ENCODE results near the gene MRPL54.

Gene MRPL54

DNA sequence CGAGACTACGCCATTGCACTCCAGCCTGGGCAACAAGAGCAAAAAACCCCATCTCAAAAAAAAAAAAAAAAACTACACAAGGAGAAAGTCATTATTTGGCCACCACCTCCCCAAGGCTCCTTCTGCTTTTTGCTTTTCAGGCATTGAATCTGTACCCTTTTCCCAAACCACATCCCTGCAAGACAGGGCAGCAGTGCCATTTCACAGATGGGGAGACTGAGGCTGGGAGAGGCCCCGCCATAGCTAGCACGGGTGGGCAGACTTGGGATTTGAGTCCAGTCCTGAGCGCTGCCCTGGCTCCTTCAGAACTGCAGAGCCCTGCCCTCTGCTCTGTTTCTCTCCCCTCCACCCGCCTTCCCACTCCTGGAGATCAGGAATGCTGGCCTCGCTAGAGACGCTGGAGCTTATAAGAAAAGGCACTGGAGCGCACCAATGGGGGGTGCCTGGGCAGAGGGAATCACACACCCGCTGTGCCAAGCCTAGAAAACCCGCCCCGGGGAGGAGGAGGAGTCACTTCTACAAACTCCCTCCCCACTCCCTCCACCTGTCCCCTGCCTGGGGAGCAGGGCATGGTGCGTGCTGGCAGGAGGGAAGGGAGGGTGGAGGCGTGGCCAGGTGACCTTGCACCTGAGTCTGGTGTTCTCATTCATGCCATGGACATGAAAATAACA is 36.7 kb upstream of the MRPL54 start:
- Histone ChIP-seq H3K9ac (ENCODE audit: low read depth, low read length) (no peak overlapping the region), H3K27me3 (ENCODE audit: control insufficient read depth, insufficient read depth, low read length) (no peaks in the 10 kb centered on the region), H3K9me3 (ENCODE audit: control insufficient read depth, insufficient read depth, low read length) (no peaks in the 10 kb centered on the region), H3K4me3 (ENCODE audit: low read depth, low read length) (no peak overlapping the region), H3K36me3 (ENCODE audit: control insufficient read depth, insufficient read depth, low read length) (peaks cover 3% of the 10 kb centered on the region), H3K4me1 (ENCODE audit: control insufficient read depth, insufficient read depth, low read length) (peaks cover 7% of the 10 kb centered on the region)

DNA sequence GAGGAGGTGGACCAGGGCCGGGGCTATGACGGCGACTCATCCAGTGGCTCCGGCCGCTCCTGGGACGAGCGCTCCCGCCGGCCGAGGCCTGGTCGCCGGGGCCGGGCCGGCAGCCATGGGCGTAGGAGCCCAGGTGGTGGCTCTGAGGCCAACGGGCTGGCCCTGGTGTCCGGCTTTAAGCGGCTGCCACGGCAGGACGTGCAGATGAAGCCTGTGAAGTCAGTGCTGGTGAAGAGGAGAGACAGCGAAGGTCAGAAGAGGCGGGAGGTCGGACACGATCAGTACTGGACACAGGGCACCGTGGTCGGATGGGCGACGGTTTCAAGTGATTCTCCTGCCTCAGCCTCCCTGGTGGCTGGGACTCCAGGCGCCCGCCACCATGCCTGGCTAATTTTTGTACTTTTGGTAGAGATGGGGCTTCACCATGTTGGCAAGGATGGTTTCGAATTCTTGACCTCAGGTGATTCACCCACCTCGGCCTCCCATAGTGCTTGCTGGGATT is 32.0 kb upstream of the MRPL54 start:
- Histone ChIP-seq H3K36me3 (ENCODE audit: control insufficient read depth, insufficient read depth, low read length) (peaks cover 17% of the 10 kb centered on the region), H3K9ac (ENCODE audit: low read depth, low read length) (no peak overlapping the region), H3K4me1 (ENCODE audit: control insufficient read depth, insufficient read depth, low read length) (peaks cover 2% of the 10 kb centered on the region), H3K4me3 (ENCODE audit: low read depth, low read length) (no peak overlapping the region), H3K9me3 (ENCODE audit: control insufficient read depth, insufficient read depth, low read length) (no peaks in the 10 kb centered on the region), H3K27me3 (ENCODE audit: control insufficient read depth, insufficient read depth, low read length) (no peaks in the 10 kb centered on the region)

DNA sequence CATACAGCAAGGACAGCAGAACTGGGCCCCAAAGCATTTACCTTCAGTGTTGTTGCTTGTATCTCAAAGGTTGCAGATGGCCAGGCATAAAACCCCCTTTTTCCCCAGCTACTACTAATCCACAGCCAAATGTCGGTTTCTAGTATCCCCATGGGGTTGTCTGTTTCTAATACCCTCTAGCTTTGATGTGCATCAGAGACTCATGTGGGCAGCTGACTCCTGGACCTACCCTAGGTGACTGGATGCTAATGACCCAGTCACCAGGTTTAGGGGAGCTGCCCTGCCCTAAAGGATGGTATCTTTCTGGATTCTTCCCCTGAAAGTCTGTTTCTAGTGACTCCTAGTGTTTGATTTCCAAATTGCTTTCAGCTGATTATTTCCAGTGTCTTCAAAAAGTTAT is 30.4 kb upstream of the MRPL54 start:
- H3K36me3 ChIP-seq (ENCODE audit: control insufficient read depth, insufficient read depth, low read length) = peaks cover 30% of the 10 kb centered on the region
- H3K4me3 ChIP-seq (ENCODE audit: low read depth, low read length) = no peak overlapping the region
- no peaks in the 10 kb centered on the region for H3K4me1 ChIP-seq (ENCODE audit: control insufficient read depth, insufficient read depth, low read length)
- H3K9ac ChIP-seq (ENCODE audit: low read depth, low read length) = no peak overlapping the region
- no peaks in the 10 kb centered on the region for H3K27me3 ChIP-seq (ENCODE audit: control insufficient read depth, insufficient read depth, low read length)
- no peaks in the 10 kb centered on the region for H3K9me3 ChIP-seq (ENCODE audit: control insufficient read depth, insufficient read depth, low read length)

- no peaks in the 10 kb centered on the region for H3K4me1 ChIP-seq (ENCODE audit: control insufficient read depth, insufficient read depth, low read length)
- H3K4me3 ChIP-seq (ENCODE audit: low read depth, low read length) = no peak overlapping the region
- H3K9ac ChIP-seq (ENCODE audit: low read depth, low read length) = no peak overlapping the region
- no peaks in the 10 kb centered on the region for H3K27me3 ChIP-seq (ENCODE audit: control insufficient read depth, insufficient read depth, low read length)
- peaks cover 43% of the 10 kb centered on the region for H3K36me3 ChIP-seq (ENCODE audit: control insufficient read depth, insufficient read depth, low read length)
- H3K9me3 ChIP-seq (ENCODE audit: control insufficient read depth, insufficient read depth, low read length) = no peaks in the 10 kb centered on the region
Measured at GRCh38 chr19:3733549-3734309, 28.8 kb upstream of the MRPL54 start.

GRCh38 chr19:3734310-3734600 is 28.2 kb upstream of the MRPL54 start:
- Histone ChIP-seq H3K9me3 (ENCODE audit: control insufficient read depth, insufficient read depth, low read length) (no peaks in the 10 kb centered on the region), H3K36me3 (ENCODE audit: control insufficient read depth, insufficient read depth, low read length) (peaks cover 46% of the 10 kb centered on the region), H3K9ac (ENCODE audit: low read depth, low read length) (no peak overlapping the region), H3K4me3 (ENCODE audit: low read depth, low read length) (no peak overlapping the region), H3K27me3 (ENCODE audit: control insufficient read depth, insufficient read depth, low read length) (no peaks in the 10 kb centered on the region), H3K4me1 (ENCODE audit: control insufficient read depth, insufficient read depth, low read length) (no peaks in the 10 kb centered on the region)

- H3K36me3 ChIP-seq (ENCODE audit: control insufficient read depth, insufficient read depth, low read length) = peaks cover 48% of the 10 kb centered on the region
- H3K9me3 ChIP-seq (ENCODE audit: control insufficient read depth, insufficient read depth, low read length) = no peaks in the 10 kb centered on the region
- H3K9ac ChIP-seq (ENCODE audit: low read depth, low read length) = no peak overlapping the region
- no peaks in the 10 kb centered on the region for H3K27me3 ChIP-seq (ENCODE audit: control insufficient read depth, insufficient read depth, low read length)
- H3K4me3 ChIP-seq (ENCODE audit: low read depth, low read length) = no peak overlapping the region
- H3K4me1 ChIP-seq (ENCODE audit: control insufficient read depth, insufficient read depth, low read length) = no peaks in the 10 kb centered on the region
Measured at GRCh38 chr19:3736106-3736724, 26.3 kb upstream of the MRPL54 start.

DNA sequence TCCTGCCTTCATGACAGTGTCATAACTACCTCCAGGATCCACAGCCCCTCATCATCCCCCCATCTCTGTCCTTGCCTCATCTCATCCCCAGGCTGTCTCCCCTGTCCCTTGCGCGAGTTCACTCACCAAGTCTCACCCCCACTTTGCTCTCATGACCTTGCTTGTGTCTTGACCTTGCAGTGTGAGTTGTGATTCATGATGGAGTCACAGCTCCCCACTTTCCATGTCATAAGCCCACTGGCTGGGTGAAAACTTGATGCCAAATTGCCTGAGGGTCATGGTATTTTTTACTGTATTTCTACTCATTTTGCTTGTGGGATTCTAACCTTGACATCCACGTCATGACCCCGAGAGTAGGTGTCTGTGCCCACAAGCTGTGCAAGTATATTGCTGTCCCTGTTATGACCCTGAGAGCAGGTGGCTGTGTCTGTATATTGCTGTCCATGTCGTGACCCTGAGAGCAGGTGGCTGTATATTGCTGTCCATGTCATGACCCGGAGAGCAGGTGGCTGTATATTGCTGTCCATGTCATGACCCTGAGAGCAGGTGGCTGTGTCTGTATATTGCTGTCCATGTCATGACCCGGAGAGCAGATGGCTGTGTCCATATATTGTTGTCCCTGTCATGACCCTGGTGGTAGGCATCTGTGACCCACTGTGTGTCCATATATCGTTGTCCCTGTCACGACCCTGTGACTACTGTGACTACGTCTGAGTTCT is 24.8 kb upstream of the MRPL54 start:
- peaks cover 43% of the 10 kb centered on the region for H3K36me3 ChIP-seq (ENCODE audit: control insufficient read depth, insufficient read depth, low read length)
- H3K4me3 ChIP-seq (ENCODE audit: low read depth, low read length) = no peak overlapping the region
- H3K27me3 ChIP-seq (ENCODE audit: control insufficient read depth, insufficient read depth, low read length) = no peaks in the 10 kb centered on the region
- H3K9me3 ChIP-seq (ENCODE audit: control insufficient read depth, insufficient read depth, low read length) = no peaks in the 10 kb centered on the region
- H3K9ac ChIP-seq (ENCODE audit: low read depth, low read length) = no peak overlapping the region
- no peaks in the 10 kb centered on the region for H3K4me1 ChIP-seq (ENCODE audit: control insufficient read depth, insufficient read depth, low read length)

- no peak overlapping the region for H3K4me3 ChIP-seq (ENCODE audit: low read depth, low read length)
- H3K4me1 ChIP-seq (ENCODE audit: control insufficient read depth, insufficient read depth, low read length) = no peaks in the 10 kb centered on the region
- H3K9ac ChIP-seq (ENCODE audit: low read depth, low read length) = no peak overlapping the region
- H3K27me3 ChIP-seq (ENCODE audit: control insufficient read depth, insufficient read depth, low read length) = no peaks in the 10 kb centered on the region
- H3K36me3 ChIP-seq (ENCODE audit: control insufficient read depth, insufficient read depth, low read length) = peaks cover 38% of the 10 kb centered on the region
- no peaks in the 10 kb centered on the region for H3K9me3 ChIP-seq (ENCODE audit: control insufficient read depth, insufficient read depth, low read length)
Measured at GRCh38 chr19:3738477-3739220, 23.8 kb upstream of the MRPL54 start.

DNA sequence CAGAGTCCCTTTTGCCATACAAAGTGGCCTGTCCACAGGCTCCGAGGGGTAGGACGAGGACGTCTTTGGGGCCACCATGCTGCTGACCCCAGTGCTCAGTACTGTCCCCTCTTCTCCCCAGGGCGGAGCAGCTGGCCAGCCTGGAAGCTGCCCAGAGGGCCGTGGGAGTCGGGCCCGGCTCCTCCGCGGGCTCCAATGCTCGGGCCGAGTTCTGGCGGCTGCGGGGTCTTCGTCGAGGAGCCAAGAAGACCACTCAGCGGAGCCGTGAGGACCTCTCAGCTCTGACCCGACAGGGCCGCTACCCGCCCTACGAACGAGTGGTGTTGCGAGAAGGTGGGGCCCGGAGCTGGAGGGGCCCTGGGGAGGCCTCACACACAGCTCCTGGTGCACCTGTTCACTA is 22.1 kb upstream of the MRPL54 start:
- no peak overlapping the region for H3K9ac ChIP-seq (ENCODE audit: low read depth, low read length)
- H3K36me3 ChIP-seq (ENCODE audit: control insufficient read depth, insufficient read depth, low read length) = peaks cover 35% of the 10 kb centered on the region
- H3K27me3 ChIP-seq (ENCODE audit: control insufficient read depth, insufficient read depth, low read length) = no peaks in the 10 kb centered on the region
- H3K4me1 ChIP-seq (ENCODE audit: control insufficient read depth, insufficient read depth, low read length) = no peaks in the 10 kb centered on the region
- no peaks in the 10 kb centered on the region for H3K9me3 ChIP-seq (ENCODE audit: control insufficient read depth, insufficient read depth, low read length)
- H3K4me3 ChIP-seq (ENCODE audit: low read depth, low read length) = no peak overlapping the region

- Histone ChIP-seq H3K4me1 (ENCODE audit: control insufficient read depth, insufficient read depth, low read length) (no peaks in the 10 kb centered on the region), H3K9ac (ENCODE audit: low read depth, low read length) (no peak overlapping the region), H3K27me3 (ENCODE audit: control insufficient read depth, insufficient read depth, low read length) (no peaks in the 10 kb centered on the region), H3K9me3 (ENCODE audit: control insufficient read depth, insufficient read depth, low read length) (no peaks in the 10 kb centered on the region), H3K36me3 (ENCODE audit: control insufficient read depth, insufficient read depth, low read length) (peaks cover 10% of the 10 kb centered on the region), H3K4me3 (ENCODE audit: low read depth, low read length) (no peak overlapping the region)
Measured at GRCh38 chr19:3743486-3743885, 19.0 kb upstream of the MRPL54 start.

GRCh38 chr19:3745363-3746045 is 17.0 kb upstream of the MRPL54 start:
- Histone ChIP-seq H3K27me3 (ENCODE audit: control insufficient read depth, insufficient read depth, low read length) (no peaks in the 10 kb centered on the region), H3K9ac (ENCODE audit: low read depth, low read length) (no peak overlapping the region), H3K36me3 (ENCODE audit: control insufficient read depth, insufficient read depth, low read length) (peaks cover 14% of the 10 kb centered on the region), H3K9me3 (ENCODE audit: control insufficient read depth, insufficient read depth, low read length) (no peaks in the 10 kb centered on the region), H3K4me3 (ENCODE audit: low read depth, low read length) (no peak overlapping the region), H3K4me1 (ENCODE audit: control insufficient read depth, insufficient read depth, low read length) (no peaks in the 10 kb centered on the region)

Measured in iPS-15b (cell line).